ENCODE results near the gene SKAP2.

Gene SKAP2

GRCh38 chr7:26686448-26686981 lies 177.9 kb downstream of the SKAP2 start:
- DNase-seq (ENCODE audit: low read depth): no peak
- no peak overlapping the region for H3K4me3 ChIP-seq (ENCODE audit: low read depth, low read length)

GRCh38 chr7:26685606-26686005 lies 178.8 kb downstream of the SKAP2 start:
- no peak overlapping the region for H3K4me3 ChIP-seq (ENCODE audit: low read depth, low read length)
- TF ChIP-seq CTCF (IDR thresholded peaks at IDR 0.05; ENCODE audit: low read depth, low read length, missing control alignments): no peak
- DNase-seq (ENCODE audit: low read depth): no peak

More at GRCh38 chr7:26686448-26686981, 177.9 kb downstream of the SKAP2 start:
- TF ChIP-seq CTCF (IDR thresholded peaks at IDR 0.05; ENCODE audit: low read depth, low read length, missing control alignments): peak; percentile 46

- no peak for TF ChIP-seq CTCF (IDR thresholded peaks at IDR 0.05; ENCODE audit: low read depth, low read length, missing control alignments)
- no peak for DNase-seq (ENCODE audit: low read depth)
- H3K4me3 ChIP-seq (ENCODE audit: low read depth, low read length): no peak overlapping the region
Observed at GRCh38 chr7:26684447-26684846, 179.9 kb downstream of the SKAP2 start.

GRCh38 chr7:26683277-26683676 lies 181.1 kb downstream of the SKAP2 start:
- H3K4me3 ChIP-seq (ENCODE audit: low read depth, low read length): no peak overlapping the region
- no peak for TF ChIP-seq CTCF (IDR thresholded peaks at IDR 0.05; ENCODE audit: low read depth, low read length, missing control alignments)
- no peak for DNase-seq (ENCODE audit: low read depth)

- no peak for DNase-seq (ENCODE audit: low read depth)
- H3K4me3 ChIP-seq (ENCODE audit: low read depth, low read length): no peak overlapping the region
- peak; percentile 54 for TF ChIP-seq CTCF (IDR thresholded peaks at IDR 0.05; ENCODE audit: low read depth, low read length, missing control alignments)
Observed at GRCh38 chr7:26681819-26682418, 182.5 kb downstream of the SKAP2 start.

GRCh38 chr7:26680587-26680986 lies 183.8 kb downstream of the SKAP2 start:
- no peak for DNase-seq (ENCODE audit: low read depth)
- no peak overlapping the region for H3K4me3 ChIP-seq (ENCODE audit: low read depth, low read length)
- no peak for TF ChIP-seq CTCF (IDR thresholded peaks at IDR 0.05; ENCODE audit: low read depth, low read length, missing control alignments)

Measured in GM12864 (cell line).